ENCODE results near the gene F10.

F10 gene

DNA sequence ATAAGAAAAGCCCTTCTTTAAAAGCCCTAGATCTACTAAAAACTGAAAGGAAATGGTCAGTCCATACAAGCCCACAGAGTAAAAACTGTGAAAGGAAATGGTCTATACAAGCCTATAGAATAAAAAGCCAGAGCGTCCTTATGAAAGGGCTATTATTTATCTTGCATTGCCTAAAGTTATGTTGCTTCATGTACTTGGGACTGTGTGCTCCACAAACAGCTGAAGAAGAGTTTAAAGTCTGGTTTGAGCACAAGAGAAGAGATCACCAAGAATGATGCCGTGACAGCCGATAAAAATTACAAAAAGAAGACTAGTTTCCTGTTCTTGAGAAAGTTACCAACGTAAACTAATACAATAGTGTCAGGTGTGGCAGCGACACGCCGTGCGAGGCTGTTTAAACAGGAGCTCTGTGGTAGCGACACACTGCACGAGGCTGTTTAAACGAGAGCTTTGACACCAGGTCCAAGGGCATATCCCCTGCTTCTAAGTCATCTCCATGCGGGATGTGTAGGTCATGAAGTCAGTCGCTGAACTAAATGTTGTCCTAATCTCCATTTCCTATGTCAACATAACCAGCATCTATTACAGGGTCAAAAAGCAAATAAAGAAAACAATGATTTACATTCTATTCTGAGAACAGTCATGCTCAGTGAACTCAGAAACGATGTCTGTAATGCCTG lies 61.0 kb downstream of the F10 start:
- H3K27ac ChIP-seq = no peak overlapping the region
- no peak overlapping the region for H3K4me3 ChIP-seq (ENCODE audit: low read depth, low read length)
- no peaks in the 10 kb centered on the region for H3K27me3 ChIP-seq (ENCODE audit: insufficient read depth, low read depth, severe bottlenecking)
- H3K9me3 ChIP-seq (ENCODE audit: severe bottlenecking) = no peaks in the 10 kb centered on the region
- no peak for DNase-seq
- H3K36me3 ChIP-seq = peaks cover 90% of the 10 kb centered on the region
- TF ChIP-seq, protein P1, sequence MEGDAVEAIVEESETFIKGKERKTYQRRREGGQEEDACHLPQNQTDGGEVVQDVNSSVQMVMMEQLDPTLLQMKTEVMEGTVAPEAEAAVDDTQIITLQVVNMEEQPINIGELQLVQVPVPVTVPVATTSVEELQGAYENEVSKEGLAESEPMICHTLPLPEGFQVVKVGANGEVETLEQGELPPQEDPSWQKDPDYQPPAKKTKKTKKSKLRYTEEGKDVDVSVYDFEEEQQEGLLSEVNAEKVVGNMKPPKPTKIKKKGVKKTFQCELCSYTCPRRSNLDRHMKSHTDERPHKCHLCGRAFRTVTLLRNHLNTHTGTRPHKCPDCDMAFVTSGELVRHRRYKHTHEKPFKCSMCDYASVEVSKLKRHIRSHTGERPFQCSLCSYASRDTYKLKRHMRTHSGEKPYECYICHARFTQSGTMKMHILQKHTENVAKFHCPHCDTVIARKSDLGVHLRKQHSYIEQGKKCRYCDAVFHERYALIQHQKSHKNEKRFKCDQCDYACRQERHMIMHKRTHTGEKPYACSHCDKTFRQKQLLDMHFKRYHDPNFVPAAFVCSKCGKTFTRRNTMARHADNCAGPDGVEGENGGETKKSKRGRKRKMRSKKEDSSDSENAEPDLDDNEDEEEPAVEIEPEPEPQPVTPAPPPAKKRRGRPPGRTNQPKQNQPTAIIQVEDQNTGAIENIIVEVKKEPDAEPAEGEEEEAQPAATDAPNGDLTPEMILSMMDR (IDR thresholded peaks at IDR 0.05; ENCODE audit: low read depth, low read length) = no peak

DNA sequence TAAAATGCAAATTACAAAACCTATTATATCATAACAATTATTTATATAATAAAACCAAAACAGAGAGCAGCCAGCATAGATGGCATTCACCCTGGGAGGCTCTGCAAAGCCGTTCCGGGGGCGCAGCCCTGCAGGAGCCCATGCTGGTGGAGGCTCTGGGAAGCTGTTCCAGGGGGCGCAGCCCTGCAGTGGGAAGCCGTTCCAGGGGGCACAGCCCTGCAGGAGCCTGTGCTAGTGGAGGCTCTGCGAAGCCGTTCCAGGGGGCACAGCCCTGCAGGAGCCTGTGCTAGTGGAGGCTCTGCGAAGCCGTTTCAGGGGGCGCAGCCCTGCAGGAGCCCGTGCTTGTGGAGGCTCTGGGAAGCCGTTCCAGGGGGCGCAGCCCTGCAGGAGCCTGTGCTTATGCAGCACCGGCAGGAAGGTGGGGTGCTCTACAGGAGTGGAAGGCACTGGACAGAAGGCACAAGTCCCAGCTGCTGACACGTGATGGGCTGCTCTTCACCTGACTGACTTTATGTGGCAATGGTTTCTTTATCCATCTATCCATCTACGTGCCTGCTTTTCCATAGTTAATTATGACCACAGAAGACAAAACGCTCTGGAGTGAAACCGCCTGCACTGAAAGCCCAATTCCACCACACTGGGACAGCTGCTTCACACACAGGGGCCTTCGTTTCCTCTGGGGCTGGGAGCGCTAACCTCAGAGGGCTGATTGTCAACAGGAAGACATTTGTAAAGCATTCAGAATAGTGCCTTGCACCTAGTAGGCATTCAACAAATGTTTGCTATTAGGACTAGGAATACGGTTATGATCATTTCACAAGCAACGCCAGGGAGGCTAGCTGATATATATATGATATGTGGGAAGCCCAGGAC lies 62.2 kb downstream of the F10 start:
- H3K4me3 ChIP-seq (ENCODE audit: low read depth, low read length) = no peak overlapping the region
- TF ChIP-seq, protein P1 (IDR thresholded peaks at IDR 0.05; ENCODE audit: low read depth, low read length) = no peak
- no peak overlapping the region for H3K27ac ChIP-seq
- no peaks in the 10 kb centered on the region for H3K27me3 ChIP-seq (ENCODE audit: insufficient read depth, low read depth, severe bottlenecking)
- H3K9me3 ChIP-seq (ENCODE audit: severe bottlenecking) = no peaks in the 10 kb centered on the region
- H3K36me3 ChIP-seq = peaks cover 92% of the 10 kb centered on the region
- no peak for DNase-seq

DNA sequence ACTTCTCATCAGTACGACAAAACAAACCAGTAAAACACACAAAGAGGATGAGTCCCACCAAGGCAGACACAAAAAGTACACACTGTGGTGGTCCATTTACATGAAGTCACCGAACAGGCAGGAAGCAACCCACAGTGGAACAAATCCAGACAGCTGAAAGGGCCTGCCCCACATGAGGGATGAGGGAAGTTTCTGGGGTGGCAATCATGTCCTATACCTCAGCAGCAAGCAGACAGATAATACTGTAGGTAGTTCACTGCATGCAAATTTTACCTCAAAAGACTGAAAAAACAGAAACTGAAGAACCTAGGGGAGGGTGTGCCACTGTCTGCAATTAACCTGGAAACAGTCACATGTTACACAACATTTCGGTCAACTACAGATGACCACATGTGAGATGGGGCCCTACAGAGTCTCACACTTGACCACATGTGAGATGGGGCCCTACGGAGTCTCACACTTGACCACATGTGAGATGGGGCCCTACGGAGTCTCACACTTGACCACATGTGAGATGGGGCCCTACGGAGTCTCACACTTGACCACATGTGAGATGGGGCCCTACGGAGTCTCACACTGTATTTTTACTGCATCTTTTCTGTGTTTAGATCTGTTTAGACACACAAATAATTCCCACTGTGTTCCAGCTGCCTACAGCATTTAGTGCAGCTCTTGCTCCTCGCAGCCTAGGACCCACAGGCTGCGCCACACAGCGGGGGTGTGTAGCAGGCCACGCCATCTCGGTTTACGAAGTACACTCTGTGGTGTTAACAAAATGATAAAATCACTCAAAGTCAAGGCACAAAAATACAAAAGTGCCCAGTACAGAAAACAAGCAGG lies 63.7 kb downstream of the F10 start:
- H3K9me3 ChIP-seq (ENCODE audit: severe bottlenecking) = no peaks in the 10 kb centered on the region
- DNase-seq = no peak
- H3K36me3 ChIP-seq = peaks cover 90% of the 10 kb centered on the region
- H3K27ac ChIP-seq = no peak overlapping the region
- no peaks in the 10 kb centered on the region for H3K27me3 ChIP-seq (ENCODE audit: insufficient read depth, low read depth, severe bottlenecking)
- no peak overlapping the region for H3K4me3 ChIP-seq (ENCODE audit: low read depth, low read length)
- TF ChIP-seq, protein P1 (IDR thresholded peaks at IDR 0.05; ENCODE audit: low read depth, low read length) = no peak

DNA sequence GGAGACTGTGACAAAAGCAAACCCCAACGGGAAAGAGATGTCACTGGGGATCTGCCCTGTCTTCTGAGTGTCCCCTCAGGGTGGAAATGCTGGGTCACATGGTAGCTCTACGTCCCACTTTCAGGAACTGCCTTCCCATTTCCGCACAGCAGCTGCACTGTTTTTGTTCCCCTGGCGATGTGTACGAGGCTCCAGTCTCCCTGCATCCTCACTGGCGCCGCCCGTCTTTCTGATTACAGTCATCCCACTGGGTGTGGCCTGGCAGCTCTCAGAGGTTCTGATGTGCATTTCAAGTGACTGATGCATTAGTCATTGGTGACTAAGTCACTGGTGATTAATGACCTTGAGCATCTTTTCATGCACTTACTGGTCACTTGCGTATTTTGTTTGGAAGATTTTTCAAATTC lies 64.7 kb downstream of the F10 start:
- Histone ChIP-seq H3K27me3 (ENCODE audit: insufficient read depth, low read depth, severe bottlenecking) (no peaks in the 10 kb centered on the region), H3K36me3 (peaks cover 91% of the 10 kb centered on the region), H3K9me3 (ENCODE audit: severe bottlenecking) (no peaks in the 10 kb centered on the region), H3K4me3 (ENCODE audit: low read depth, low read length) (no peak overlapping the region), H3K27ac (no peak overlapping the region)
- no peak for DNase-seq
- TF ChIP-seq, protein P1 (IDR thresholded peaks at IDR 0.05; ENCODE audit: low read depth, low read length) = no peak

DNA sequence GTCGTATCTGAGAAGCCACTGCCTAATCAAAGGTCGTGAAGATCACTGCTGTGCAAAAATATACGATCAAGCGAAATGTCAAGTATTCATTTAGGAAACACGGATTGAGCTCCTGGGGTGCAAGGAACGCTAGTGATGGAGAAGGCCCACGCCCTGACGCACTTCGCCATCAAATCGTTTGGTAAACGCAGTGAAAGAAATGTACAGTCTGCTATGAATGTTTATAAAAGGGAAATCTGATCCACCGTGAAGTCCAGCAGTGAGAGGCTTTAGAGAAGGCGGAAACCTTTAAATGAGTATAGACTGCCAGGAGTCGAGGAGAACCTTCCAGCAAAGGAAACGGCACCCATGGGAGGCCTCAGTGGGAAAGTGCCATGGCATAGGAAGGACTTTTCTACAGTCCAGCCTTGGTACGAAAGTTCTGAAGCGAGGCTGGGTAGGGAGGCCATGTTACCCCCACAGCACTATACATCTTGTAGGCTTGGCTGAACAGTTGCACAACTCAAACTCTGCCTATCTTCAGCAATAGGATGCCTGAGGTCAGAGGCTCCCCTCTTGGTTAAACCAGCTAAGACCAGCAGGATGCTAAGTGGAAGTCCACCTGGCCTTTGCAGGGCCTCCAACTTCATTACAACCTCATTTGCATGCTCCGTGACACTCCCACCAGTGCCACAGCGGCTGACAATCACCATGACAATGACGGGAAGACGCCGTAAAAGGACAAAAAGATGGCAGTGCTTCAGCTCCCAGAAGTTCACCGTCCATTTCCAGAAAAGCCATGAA lies 65.5 kb downstream of the F10 start:
- Histone ChIP-seq H3K27ac (no peak overlapping the region), H3K27me3 (ENCODE audit: insufficient read depth, low read depth, severe bottlenecking) (no peaks in the 10 kb centered on the region), H3K36me3 (peaks cover 91% of the 10 kb centered on the region), H3K9me3 (ENCODE audit: severe bottlenecking) (no peaks in the 10 kb centered on the region), H3K4me3 (ENCODE audit: low read depth, low read length) (no peak overlapping the region)
- no peak for DNase-seq
- TF ChIP-seq, protein P1 (IDR thresholded peaks at IDR 0.05; ENCODE audit: low read depth, low read length) = no peak

All from WERI-Rb-1 (cell line).